ENCODE data around the gene NCBP2.

DNA sequence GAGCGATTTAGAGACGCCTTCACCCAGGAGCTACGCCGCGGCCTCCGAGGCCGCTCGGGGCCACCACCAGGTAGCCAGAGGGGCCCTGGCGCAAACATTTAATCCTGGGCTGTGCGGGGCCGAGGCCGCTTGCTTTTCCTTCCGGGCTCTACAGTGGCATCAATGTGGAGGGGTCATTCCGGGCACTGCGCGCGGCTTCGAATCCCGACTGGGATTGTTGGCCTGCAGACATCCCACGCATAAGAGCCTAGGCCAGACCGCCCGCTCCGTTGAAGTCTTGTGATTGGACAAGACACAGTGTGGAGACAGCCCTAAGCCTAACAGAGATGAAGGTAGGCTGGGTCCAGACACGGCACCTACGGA is 568 bp upstream of the NCBP2 start:
- no peak for TF ChIP-seq POLR2A (IDR thresholded peaks at IDR 0.05)
- TF ChIP-seq POLR2AphosphoS5 (IDR thresholded peaks at IDR 0.05), result no peak
- TF ChIP-seq, protein P1, sequence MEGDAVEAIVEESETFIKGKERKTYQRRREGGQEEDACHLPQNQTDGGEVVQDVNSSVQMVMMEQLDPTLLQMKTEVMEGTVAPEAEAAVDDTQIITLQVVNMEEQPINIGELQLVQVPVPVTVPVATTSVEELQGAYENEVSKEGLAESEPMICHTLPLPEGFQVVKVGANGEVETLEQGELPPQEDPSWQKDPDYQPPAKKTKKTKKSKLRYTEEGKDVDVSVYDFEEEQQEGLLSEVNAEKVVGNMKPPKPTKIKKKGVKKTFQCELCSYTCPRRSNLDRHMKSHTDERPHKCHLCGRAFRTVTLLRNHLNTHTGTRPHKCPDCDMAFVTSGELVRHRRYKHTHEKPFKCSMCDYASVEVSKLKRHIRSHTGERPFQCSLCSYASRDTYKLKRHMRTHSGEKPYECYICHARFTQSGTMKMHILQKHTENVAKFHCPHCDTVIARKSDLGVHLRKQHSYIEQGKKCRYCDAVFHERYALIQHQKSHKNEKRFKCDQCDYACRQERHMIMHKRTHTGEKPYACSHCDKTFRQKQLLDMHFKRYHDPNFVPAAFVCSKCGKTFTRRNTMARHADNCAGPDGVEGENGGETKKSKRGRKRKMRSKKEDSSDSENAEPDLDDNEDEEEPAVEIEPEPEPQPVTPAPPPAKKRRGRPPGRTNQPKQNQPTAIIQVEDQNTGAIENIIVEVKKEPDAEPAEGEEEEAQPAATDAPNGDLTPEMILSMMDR (IDR thresholded peaks at IDR 0.05), result no peak
- TF ChIP-seq EP300 (IDR thresholded peaks at IDR 0.05), result no peak

Measured in upper lobe of left lung (tissue), 4 donors.